ENCODE data around the gene TSPEAR. TPM values are rescaled to one million over a fixed set of nuclear protein-coding genes. Genes with fewer than 3 reads are reported as not detected.

The TSPEAR gene
- total RNA-seq, 1 experiment from 2014 or later = not detected

GRCh38 chr21:44758781-44759627 is 47.6 kb upstream of the TSPEAR start:
- BruUV-seq (replicated peaks) = no TSS peak
- no peak for DNase-seq (ENCODE audit: unreplicated experiment)
- H3K27ac Mint-ChIP-seq (ENCODE audit: low read depth, unreplicated experiment) = no peak overlapping the region
- H3K27me3 Mint-ChIP-seq (ENCODE audit: insufficient read depth, unreplicated experiment) = peaks cover 9% of the 10 kb centered on the region
- no peak for TF ChIP-seq CTCF (IDR thresholded peaks at IDR 0.05; ENCODE audit: unreplicated experiment)
- CTCF ChIA-PET = interaction anchor here (0.6 to 1.8 kb wide), 4 partner anchors 13 to 47 kb away, joined by 3 to 6 read pairs (median 5); no protein-coding TSS in a partner anchor
- H3K4me3 Mint-ChIP-seq (ENCODE audit: unreplicated experiment) = no peak overlapping the region
- H3K36me3 Mint-ChIP-seq (ENCODE audit: insufficient read depth, unreplicated experiment) = no peaks in the 10 kb centered on the region
- H3K4me1 Mint-ChIP-seq (ENCODE audit: insufficient read depth, unreplicated experiment) = peaks cover 6% of the 10 kb centered on the region
- POLR2A ChIA-PET = no interaction called here
- no peaks in the 10 kb centered on the region for H3K9me3 Mint-ChIP-seq (ENCODE audit: unreplicated experiment)
- intact Hi-C loops (cut with micrococcal nuclease) = no loop called here

DNA sequence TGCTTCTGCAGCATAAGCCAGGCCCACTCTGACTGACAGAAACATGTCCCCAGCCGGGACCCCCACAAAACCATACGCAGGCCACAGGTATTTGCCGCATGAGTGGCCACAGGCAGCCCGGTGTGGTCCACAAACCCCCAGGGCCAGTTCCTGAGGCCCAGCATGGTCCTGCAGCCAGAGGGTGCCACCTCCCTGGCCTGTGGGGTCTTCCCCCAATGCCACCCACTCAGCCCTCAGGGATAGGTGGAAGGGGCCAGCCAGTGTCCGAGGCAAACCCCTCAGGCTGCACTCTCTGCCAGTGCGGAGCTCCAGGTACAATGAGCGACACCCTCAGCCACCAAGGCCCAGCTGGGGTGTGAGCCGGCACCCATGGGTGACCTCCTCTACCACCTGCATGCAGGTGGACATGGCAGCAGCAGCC is 46.8 kb upstream of the TSPEAR start:
- H3K4me1 Mint-ChIP-seq (ENCODE audit: insufficient read depth, unreplicated experiment) = peaks cover 6% of the 10 kb centered on the region
- no peak for TF ChIP-seq CTCF (IDR thresholded peaks at IDR 0.05; ENCODE audit: unreplicated experiment)
- intact Hi-C loops (cut with micrococcal nuclease) = no loop called here
- DNase-seq (ENCODE audit: unreplicated experiment) = no peak
- no peaks in the 10 kb centered on the region for H3K36me3 Mint-ChIP-seq (ENCODE audit: insufficient read depth, unreplicated experiment)
- BruUV-seq (replicated peaks) = no TSS peak
- H3K4me3 Mint-ChIP-seq (ENCODE audit: unreplicated experiment) = no peak overlapping the region
- no peaks in the 10 kb centered on the region for H3K9me3 Mint-ChIP-seq (ENCODE audit: unreplicated experiment)
- POLR2A ChIA-PET = no interaction called here
- no peak overlapping the region for H3K27ac Mint-ChIP-seq (ENCODE audit: low read depth, unreplicated experiment)
- CTCF ChIA-PET = interaction anchor here (1.7 kb wide), 1 partner anchor 16 kb away, joined by 6 read pairs; no protein-coding TSS in a partner anchor
- peaks cover 9% of the 10 kb centered on the region for H3K27me3 Mint-ChIP-seq (ENCODE audit: insufficient read depth, unreplicated experiment)

- ChIA-PET POLR2A (no interaction called here), CTCF (interaction anchor here (0.5 to 1.7 kb wide), 3 partner anchors 15 to 47 kb away, joined by 3 to 6 read pairs (median 3); no protein-coding TSS in a partner anchor)
- Mint-ChIP-seq H3K27ac (ENCODE audit: low read depth, unreplicated experiment) (no peak overlapping the region), H3K4me1 (ENCODE audit: insufficient read depth, unreplicated experiment) (peaks cover 10% of the 10 kb centered on the region), H3K4me3 (ENCODE audit: unreplicated experiment) (no peak overlapping the region), H3K27me3 (ENCODE audit: insufficient read depth, unreplicated experiment) (peaks cover 9% of the 10 kb centered on the region), H3K36me3 (ENCODE audit: insufficient read depth, unreplicated experiment) (no peaks in the 10 kb centered on the region), H3K9me3 (ENCODE audit: unreplicated experiment) (no peaks in the 10 kb centered on the region)
- DNase-seq (ENCODE audit: unreplicated experiment) = no peak
- intact Hi-C loops (cut with micrococcal nuclease) = no loop called here
- TF ChIP-seq CTCF (IDR thresholded peaks at IDR 0.05; ENCODE audit: unreplicated experiment) = no peak
- BruUV-seq (replicated peaks) = no TSS peak
These were observed 46.4 kb upstream of the TSPEAR start for GRCh38 chr21:44757731-44758130.

- Mint-ChIP-seq H3K4me1 (ENCODE audit: insufficient read depth, unreplicated experiment) (peaks cover 14% of the 10 kb centered on the region), H3K36me3 (ENCODE audit: insufficient read depth, unreplicated experiment) (no peaks in the 10 kb centered on the region), H3K9me3 (ENCODE audit: unreplicated experiment) (no peaks in the 10 kb centered on the region), H3K27me3 (ENCODE audit: insufficient read depth, unreplicated experiment) (peaks cover 9% of the 10 kb centered on the region), H3K27ac (ENCODE audit: low read depth, unreplicated experiment) (no peak overlapping the region), H3K4me3 (ENCODE audit: unreplicated experiment) (no peak overlapping the region)
- TF ChIP-seq CTCF (IDR thresholded peaks at IDR 0.05; ENCODE audit: unreplicated experiment) = no peak
- ChIA-PET CTCF (interaction anchor here (0.7 kb wide), 1 partner anchor 48 kb away, joined by 3 read pairs; no protein-coding TSS in a partner anchor), POLR2A (no interaction called here)
- BruUV-seq (replicated peaks) = no TSS peak
- intact Hi-C loops (cut with micrococcal nuclease) = no loop called here
- no peak for DNase-seq (ENCODE audit: unreplicated experiment)
These were observed 45.2 kb upstream of the TSPEAR start for GRCh38 chr21:44756423-44757185.
